ENCODE data around the gene CDH9. TPM values are rescaled to one million over a fixed set of nuclear protein-coding genes. Genes with fewer than 3 reads are reported as not detected.
"Not testable (repeated sequence)": the region's sequence is repeated elsewhere in the genome, so short reads cannot be mapped to it uniquely, and the experiment has no call there.

Gene CDH9
- polyA plus RNA-seq, 2 of the 4 experiments (the other 2 are of a cell fraction): 0.22 TPM; not detected in 1

DNA sequence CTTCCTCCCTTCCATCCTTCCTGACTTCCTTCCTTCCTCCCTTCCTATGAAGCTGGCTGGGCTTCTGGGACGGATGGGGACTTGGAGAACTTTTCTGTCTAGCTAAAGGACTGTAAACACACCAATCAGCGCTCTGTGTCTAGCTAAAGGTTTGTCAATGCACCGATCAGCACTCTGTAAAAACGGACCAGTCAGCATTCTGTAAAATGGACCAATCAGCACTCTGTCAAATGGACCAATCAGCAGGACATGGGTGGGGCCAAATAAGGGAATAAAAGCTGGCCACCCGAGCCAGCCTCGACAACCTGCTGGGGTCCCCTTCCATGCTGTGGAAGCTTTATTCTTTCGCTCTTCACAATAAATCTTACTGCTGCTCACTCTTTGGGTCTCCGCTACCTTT, 185.9 kb downstream of the CDH9 start:
- peak; percentile 62 for TF ChIP-seq MAFK (IDR thresholded peaks at IDR 0.05; ENCODE audit: partially characterized antibody)
- DNase-seq (ENCODE audit: low read depth in 1 of 2, low spot score in 1 of 2): not testable (repeated sequence)

DNA sequence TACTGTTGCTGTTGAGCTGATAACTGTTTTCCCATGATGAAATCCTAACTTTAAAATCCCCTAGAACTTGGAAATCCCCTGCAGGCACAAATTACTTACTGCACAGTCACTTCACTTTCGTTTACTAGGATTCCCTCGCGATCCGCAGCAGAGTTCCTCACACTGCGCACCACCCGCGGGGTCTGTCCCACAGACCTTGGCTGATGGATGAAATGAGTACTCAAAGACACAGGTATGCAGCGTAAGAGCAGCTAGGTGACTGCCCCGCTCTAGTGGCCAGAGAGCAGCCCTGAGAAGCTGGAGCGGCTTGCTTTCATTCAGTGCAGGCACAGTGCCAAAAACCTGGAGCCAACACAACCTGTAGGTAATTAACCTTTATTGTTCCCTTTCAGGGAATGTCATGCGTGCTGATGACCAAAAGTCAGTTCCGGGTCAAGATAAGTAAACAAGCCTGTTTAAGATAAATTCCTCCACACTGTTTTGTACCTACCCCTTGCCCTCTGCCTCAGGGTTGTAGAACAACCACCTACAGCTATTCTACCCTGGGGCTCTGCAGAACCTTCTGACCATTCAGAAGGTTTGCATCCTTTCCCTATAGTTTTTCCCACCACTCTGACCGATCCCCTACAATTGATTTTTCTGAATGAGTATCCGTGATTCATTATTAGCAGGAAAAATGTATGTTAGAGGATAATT, 191.2 kb downstream of the CDH9 start:
- DNase-seq (ENCODE audit: low read depth in 1 of 2, low spot score in 1 of 2): peak; percentile 15 to 28
- ChIA-PET POLR2A (no interaction called here), CTCF (interaction anchor here (1.5 kb wide), 1 partner anchor 34 kb away, joined by 3 read pairs; no protein-coding TSS in a partner anchor)
- WGBS (ENCODE audit: missing lambda C conversion rate): 4% methylated on average over 14 of the region's 14 CpGs
- no peaks in the 10 kb centered on the region for H3K4me1 ChIP-seq
- peak overlapping the region; percentile 81 for H3K4me2 ChIP-seq
- FAIRE-seq: no peak
- no peak for TF ChIP-seq EHMT2 (IDR thresholded peaks at IDR 0.05; ENCODE audit: low read depth)
- no peak for TF ChIP-seq ZNF302 (CRISPR knock-in tag; IDR thresholded peaks at IDR 0.05)
- TF ChIP-seq TP53 (CRISPR knock-in tag; IDR thresholded peaks at IDR 0.05): no peak
- TF ChIP-seq, protein P1, sequence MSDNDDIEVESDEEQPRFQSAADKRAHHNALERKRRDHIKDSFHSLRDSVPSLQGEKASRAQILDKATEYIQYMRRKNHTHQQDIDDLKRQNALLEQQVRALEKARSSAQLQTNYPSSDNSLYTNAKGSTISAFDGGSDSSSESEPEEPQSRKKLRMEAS (IDR thresholded peaks at IDR 0.05): no peak
- TF ChIP-seq, protein P2, sequence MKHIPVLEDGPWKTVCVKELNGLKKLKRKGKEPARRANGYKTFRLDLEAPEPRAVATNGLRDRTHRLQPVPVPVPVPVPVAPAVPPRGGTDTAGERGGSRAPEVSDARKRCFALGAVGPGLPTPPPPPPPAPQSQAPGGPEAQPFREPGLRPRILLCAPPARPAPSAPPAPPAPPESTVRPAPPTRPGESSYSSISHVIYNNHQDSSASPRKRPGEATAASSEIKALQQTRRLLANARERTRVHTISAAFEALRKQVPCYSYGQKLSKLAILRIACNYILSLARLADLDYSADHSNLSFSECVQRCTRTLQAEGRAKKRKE (CRISPR knock-in tag; IDR thresholded peaks at IDR 0.05; ENCODE audit: low read depth): no peak
- TF ChIP-seq EHF (CRISPR knock-in tag; IDR thresholded peaks at IDR 0.05): no peak
- TF ChIP-seq JUNB (IDR thresholded peaks at IDR 0.05): no peak
- no peak for TF ChIP-seq ZSCAN20 (CRISPR knock-in tag; IDR thresholded peaks at IDR 0.05)
- TF ChIP-seq, protein P3, sequence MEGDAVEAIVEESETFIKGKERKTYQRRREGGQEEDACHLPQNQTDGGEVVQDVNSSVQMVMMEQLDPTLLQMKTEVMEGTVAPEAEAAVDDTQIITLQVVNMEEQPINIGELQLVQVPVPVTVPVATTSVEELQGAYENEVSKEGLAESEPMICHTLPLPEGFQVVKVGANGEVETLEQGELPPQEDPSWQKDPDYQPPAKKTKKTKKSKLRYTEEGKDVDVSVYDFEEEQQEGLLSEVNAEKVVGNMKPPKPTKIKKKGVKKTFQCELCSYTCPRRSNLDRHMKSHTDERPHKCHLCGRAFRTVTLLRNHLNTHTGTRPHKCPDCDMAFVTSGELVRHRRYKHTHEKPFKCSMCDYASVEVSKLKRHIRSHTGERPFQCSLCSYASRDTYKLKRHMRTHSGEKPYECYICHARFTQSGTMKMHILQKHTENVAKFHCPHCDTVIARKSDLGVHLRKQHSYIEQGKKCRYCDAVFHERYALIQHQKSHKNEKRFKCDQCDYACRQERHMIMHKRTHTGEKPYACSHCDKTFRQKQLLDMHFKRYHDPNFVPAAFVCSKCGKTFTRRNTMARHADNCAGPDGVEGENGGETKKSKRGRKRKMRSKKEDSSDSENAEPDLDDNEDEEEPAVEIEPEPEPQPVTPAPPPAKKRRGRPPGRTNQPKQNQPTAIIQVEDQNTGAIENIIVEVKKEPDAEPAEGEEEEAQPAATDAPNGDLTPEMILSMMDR (IDR thresholded peaks at IDR 0.05): no peak
- no peak for TF ChIP-seq SMC3 (IDR thresholded peaks at IDR 0.05)
- no peak for TF ChIP-seq POLR2AphosphoS2 (conservative IDR thresholded peaks at IDR 0.05; ENCODE audit: low read length)
- TF ChIP-seq EP300 (IDR thresholded peaks at IDR 0.05): no peak
- no peak for TF ChIP-seq RCOR1 (IDR thresholded peaks at IDR 0.05; ENCODE audit: low read depth, low read length)
- TF ChIP-seq RAD21 (conservative IDR thresholded peaks at IDR 0.05 in 1 of 2, IDR thresholded peaks at IDR 0.05 in 1 of 2): no peak
- no peak for TF ChIP-seq FOSB (CRISPR knock-in tag; IDR thresholded peaks at IDR 0.05)
- TF ChIP-seq HOXB5 (CRISPR knock-in tag; IDR thresholded peaks at IDR 0.05): no peak
- TF ChIP-seq POLR2A (IDR thresholded peaks at IDR 0.05; ENCODE audit: low read length): no peak
- TF ChIP-seq, protein P4, sequence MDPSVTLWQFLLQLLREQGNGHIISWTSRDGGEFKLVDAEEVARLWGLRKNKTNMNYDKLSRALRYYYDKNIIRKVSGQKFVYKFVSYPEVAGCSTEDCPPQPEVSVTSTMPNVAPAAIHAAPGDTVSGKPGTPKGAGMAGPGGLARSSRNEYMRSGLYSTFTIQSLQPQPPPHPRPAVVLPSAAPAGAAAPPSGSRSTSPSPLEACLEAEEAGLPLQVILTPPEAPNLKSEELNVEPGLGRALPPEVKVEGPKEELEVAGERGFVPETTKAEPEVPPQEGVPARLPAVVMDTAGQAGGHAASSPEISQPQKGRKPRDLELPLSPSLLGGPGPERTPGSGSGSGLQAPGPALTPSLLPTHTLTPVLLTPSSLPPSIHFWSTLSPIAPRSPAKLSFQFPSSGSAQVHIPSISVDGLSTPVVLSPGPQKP (IDR thresholded peaks at IDR 0.05; ENCODE audit: low read depth, low read length): no peak
- no peaks in the 10 kb centered on the region for H3K9me3 ChIP-seq
- peak overlapping the region; percentile 48 for H3K4me3 ChIP-seq
- peak overlapping the region; percentile 29 to 69; a peak in 3 of 6 replicates for H3K27ac ChIP-seq
- peak; percentile 82 to 87 for ATAC-seq

More for the DNA sequence above, 185.9 kb downstream of the CDH9 start:
- POLR2A ChIA-PET, FAIRE-seq, H3K4me1 ChIP-seq, ATAC-seq, H3K9me3 ChIP-seq, H3K4me2 ChIP-seq, H3K4me3 ChIP-seq, H3K27ac ChIP-seq: not testable (repeated sequence)
- 59% methylated on average over 8 of the region's 8 CpGs for WGBS (ENCODE audit: missing lambda C conversion rate)
- CTCF ChIA-PET: interaction anchor here (1.5 kb wide), 1 partner anchor 10 kb away, joined by 3 read pairs; no protein-coding TSS in a partner anchor

DNA sequence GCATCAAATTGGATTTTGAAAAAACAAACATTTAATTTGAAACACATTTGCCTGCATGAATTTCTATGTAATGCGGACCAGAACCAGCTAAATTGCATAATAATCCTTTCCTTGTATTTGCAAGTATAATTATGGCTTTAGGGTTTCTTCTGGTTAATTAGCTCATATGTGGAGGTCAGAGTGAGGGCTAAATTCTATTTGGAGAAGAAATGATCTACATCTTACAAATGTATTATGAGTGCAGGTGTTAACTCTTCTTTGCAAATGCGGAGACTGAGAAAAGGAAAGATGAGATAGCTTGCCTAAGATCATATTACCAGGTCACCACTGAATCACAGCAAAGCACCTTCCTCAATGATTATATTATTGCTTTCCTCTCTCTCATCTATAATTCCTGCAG, 194.7 kb downstream of the CDH9 start:
- Histone ChIP-seq H3K27ac (no peak overlapping the region), H3K4me1 (no peaks in the 10 kb centered on the region), H3K9me3 (no peaks in the 10 kb centered on the region), H3K4me3 (no peak overlapping the region), H3K4me2 (no peak overlapping the region)
- WGBS (ENCODE audit: missing lambda C conversion rate): 76% methylated on average over 2 of the region's 2 CpGs
- ChIA-PET POLR2A (no interaction called here), CTCF (interaction anchor here (1.0 to 1.2 kb wide), 2 partner anchors 10 to 23 kb away, joined by 3 read pairs; no protein-coding TSS in a partner anchor)
- DNase-seq (ENCODE audit: low read depth in 1 of 2, low spot score in 1 of 2): no peak
- ATAC-seq: no peak
- no peak for FAIRE-seq
- no peak for TF ChIP-seq EHMT2 (IDR thresholded peaks at IDR 0.05; ENCODE audit: low read depth)
- TF ChIP-seq, protein P5, sequence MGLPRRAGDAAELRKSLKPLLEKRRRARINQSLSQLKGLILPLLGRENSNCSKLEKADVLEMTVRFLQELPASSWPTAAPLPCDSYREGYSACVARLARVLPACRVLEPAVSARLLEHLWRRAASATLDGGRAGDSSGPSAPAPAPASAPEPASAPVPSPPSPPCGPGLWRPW (IDR thresholded peaks at IDR 0.05): no peak
- no peak for TF ChIP-seq SMC3 (IDR thresholded peaks at IDR 0.05)
- TF ChIP-seq NFE2L2 (conservative IDR thresholded peaks at IDR 0.05; ENCODE audit: low read length): no peak
- TF ChIP-seq RAD21 (conservative IDR thresholded peaks at IDR 0.05 in 1 of 2, IDR thresholded peaks at IDR 0.05 in 1 of 2): no peak
- TF ChIP-seq CBX2 (IDR thresholded peaks at IDR 0.05; ENCODE audit: borderline replicate concordance, low read depth): no peak
- TF ChIP-seq, protein P1 (IDR thresholded peaks at IDR 0.05): no peak
- TF ChIP-seq, protein P6, sequence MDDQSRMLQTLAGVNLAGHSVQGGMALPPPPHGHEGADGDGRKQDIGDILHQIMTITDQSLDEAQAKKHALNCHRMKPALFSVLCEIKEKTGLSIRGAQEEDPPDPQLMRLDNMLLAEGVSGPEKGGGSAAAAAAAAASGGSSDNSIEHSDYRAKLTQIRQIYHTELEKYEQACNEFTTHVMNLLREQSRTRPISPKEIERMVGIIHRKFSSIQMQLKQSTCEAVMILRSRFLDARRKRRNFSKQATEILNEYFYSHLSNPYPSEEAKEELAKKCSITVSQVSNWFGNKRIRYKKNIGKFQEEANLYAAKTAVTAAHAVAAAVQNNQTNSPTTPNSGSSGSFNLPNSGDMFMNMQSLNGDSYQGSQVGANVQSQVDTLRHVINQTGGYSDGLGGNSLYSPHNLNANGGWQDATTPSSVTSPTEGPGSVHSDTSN (IDR thresholded peaks at IDR 0.05): no peak
- TF ChIP-seq, protein P7, sequence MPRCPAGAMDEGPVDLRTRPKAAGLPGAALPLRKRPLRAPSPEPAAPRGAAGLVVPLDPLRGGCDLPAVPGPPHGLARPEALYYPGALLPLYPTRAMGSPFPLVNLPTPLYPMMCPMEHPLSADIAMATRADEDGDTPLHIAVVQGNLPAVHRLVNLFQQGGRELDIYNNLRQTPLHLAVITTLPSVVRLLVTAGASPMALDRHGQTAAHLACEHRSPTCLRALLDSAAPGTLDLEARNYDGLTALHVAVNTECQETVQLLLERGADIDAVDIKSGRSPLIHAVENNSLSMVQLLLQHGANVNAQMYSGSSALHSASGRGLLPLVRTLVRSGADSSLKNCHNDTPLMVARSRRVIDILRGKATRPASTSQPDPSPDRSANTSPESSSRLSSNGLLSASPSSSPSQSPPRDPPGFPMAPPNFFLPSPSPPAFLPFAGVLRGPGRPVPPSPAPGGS (IDR thresholded peaks at IDR 0.05): no peak
- no peak for TF ChIP-seq FOXS1 (CRISPR knock-in tag; IDR thresholded peaks at IDR 0.05)
- TF ChIP-seq RCOR1 (IDR thresholded peaks at IDR 0.05; ENCODE audit: low read depth, low read length): no peak
- no peak for TF ChIP-seq RFX5 (IDR thresholded peaks at IDR 0.05)
- no peak for TF ChIP-seq TFCP2L1 (CRISPR knock-in tag; IDR thresholded peaks at IDR 0.05)
- no peak for TF ChIP-seq CBX8 (IDR thresholded peaks at IDR 0.05)
